Neuronal stem cell (in vitro differentiated cells): Measurements from ENCODE around the gene PDE4B.

Experiments
- DNase-seq: peaks from one replicate; pipeline ENCODE4 v3.0.0-alpha.2; 2013; ENCODE audit warnings: low spot score
- H2AFZ ChIP-seq: one replicate; pipeline ENCODE4 v1.6.1; 2013; ENCODE audit warnings: mild to moderate bottlenecking, low read length, inconsistent platforms
- H2AK5ac ChIP-seq: 2 replicates; pipeline ENCODE4 v1.6.1; 2013; ENCODE audit warnings: low read depth, mild to moderate bottlenecking, inconsistent platforms, low read length, moderate library complexity, mixed read lengths
- H2BK120ac ChIP-seq: 2 replicates; pipeline ENCODE4 v1.6.1; 2013; ENCODE audit warnings: low read depth, mild to moderate bottlenecking, inconsistent platforms, low read length, moderate library complexity, mixed read lengths
- H2BK12ac ChIP-seq: one replicate; pipeline ENCODE4 v1.6.1; 2013; ENCODE audit warnings: low read length, inconsistent platforms
- H2BK15ac ChIP-seq: 2 replicates; pipeline ENCODE4 v1.6.1; 2013; ENCODE audit warnings: mild to moderate bottlenecking, low read length, inconsistent platforms, mixed read lengths
- H2BK5ac ChIP-seq: one replicate; pipeline ENCODE4 v1.6.1; 2013; ENCODE audit warnings: inconsistent platforms, mild to moderate bottlenecking, low read length, moderate library complexity
- H3K14ac ChIP-seq: one replicate; pipeline ENCODE4 v1.6.1; 2013; ENCODE audit warnings: low read length, inconsistent platforms
- H3K18ac ChIP-seq: 2 replicates; pipeline ENCODE4 v1.6.1; 2013; ENCODE audit warnings: low read length, inconsistent platforms
- H3K23ac ChIP-seq: 2 replicates; pipeline ENCODE4 v1.6.1; 2013; ENCODE audit warnings: low read depth, mild to moderate bottlenecking, mixed read lengths, low read length, inconsistent platforms; ENCODE audit not compliant: poor library complexity
- H3K27ac ChIP-seq: replicated peaks from 3 replicates; pipeline ENCODE4 v1.5.1; 2013; ENCODE audit warnings: low read length, inconsistent platforms
- H3K27me3 ChIP-seq, 3 experiments: 2 replicates each; pipeline ENCODE4 v1.6.1; 2013; ENCODE audit warnings: low read length in 3 of 3, mild to moderate bottlenecking in 2 of 3, inconsistent platforms in 1 of 3, low read depth in 1 of 3, mixed read lengths in 1 of 3, moderate library complexity in 1 of 3; ENCODE audit not compliant: control insufficient read depth in 3 of 3, insufficient read depth in 3 of 3
- H3K36me3 ChIP-seq, 2 donors: replicated peaks in 1 of 2; 2 replicates each; pipeline ENCODE4 v1.6.1; 2013; ENCODE audit warnings: low read length in 2 of 2; ENCODE audit not compliant: control insufficient read depth in 2 of 2, insufficient read depth in 2 of 2
- H3K4ac ChIP-seq: 2 replicates; pipeline ENCODE4 v1.6.1; 2013; ENCODE audit warnings: inconsistent platforms, mild to moderate bottlenecking, low read length, moderate library complexity
- H3K4me1 ChIP-seq, 2 donors: 1 replicate in 1 of 2; 2 replicates in 1 of 2; pipeline ENCODE4 v1.6.1; 2013; ENCODE audit warnings: low read length in 2 of 2, low read depth in 1 of 2; ENCODE audit not compliant: control insufficient read depth in 2 of 2, insufficient read depth in 1 of 2
- H3K4me2 ChIP-seq: one replicate; pipeline ENCODE4 v1.6.1; 2013; ENCODE audit warnings: mild to moderate bottlenecking, low read length, inconsistent platforms; ENCODE audit not compliant: insufficient read depth, poor library complexity, severe bottlenecking
- H3K4me3 ChIP-seq, 2 donors: 2 replicates each; pipeline ENCODE4 v1.5.1; 2013; ENCODE audit warnings: low read length in 2 of 2, mild to moderate bottlenecking in 2 of 2, inconsistent platforms in 1 of 2, moderate library complexity in 1 of 2
- H3K79me1 ChIP-seq: one replicate; pipeline ENCODE4 v1.6.1; 2013; ENCODE audit warnings: low read depth, mild to moderate bottlenecking, inconsistent platforms, low read length, moderate library complexity
- H3K9ac ChIP-seq: one replicate; pipeline ENCODE4 v1.6.1; 2013; ENCODE audit warnings: mild to moderate bottlenecking, low read depth, low read length, inconsistent platforms; ENCODE audit not compliant: poor library complexity
- H3K9me3 ChIP-seq, 2 donors: replicated peaks in 1 of 2; 2 replicates each; pipeline versions ENCODE3 to v1.6.1; 2013; ENCODE audit warnings: low read length in 2 of 2, mild to moderate bottlenecking in 2 of 2, inconsistent platforms in 1 of 2, low read depth in 1 of 2, mixed read lengths in 1 of 2, moderate library complexity in 1 of 2; ENCODE audit not compliant: control insufficient read depth in 2 of 2, insufficient read depth in 1 of 2
- H4K8ac ChIP-seq: one replicate; pipeline ENCODE4 v1.6.1; 2013; ENCODE audit warnings: low read depth, mild to moderate bottlenecking, inconsistent platforms, low read length, moderate library complexity
- H4K91ac ChIP-seq: one replicate; pipeline ENCODE4 v1.6.1; 2013; ENCODE audit warnings: low read length, low read depth, mild to moderate bottlenecking, inconsistent platforms; ENCODE audit not compliant: poor library complexity
- WGBS, 2 donors: extraction: QIAGEN DNeasy Blood & Tissue Kit; methylation state at CpG; one replicate each; pipeline ENCODE4 v1.1.7; 2013; ENCODE audit warnings: missing lambda C conversion rate in 2 of 2, mixed read lengths in 1 of 2; ENCODE audit not compliant: insufficient read length in 2 of 2, insufficient replicate concordance in 1 of 2; ENCODE audit errors: extremely low coverage in 2 of 2; 5-methylcytosine and 5-hydroxymethylcytosine counted together

Gene PDE4B

GRCh38 chr1:65764052-65764451, 28.6 kb upstream of the PDE4B start:
- Histone ChIP-seq H3K4me3 (no peak overlapping the region), H4K8ac (no peak overlapping the region), H3K4me2 (no peak overlapping the region), H2AFZ (no peak overlapping the region), H2BK12ac (no peak overlapping the region), H2AK5ac (no peak overlapping the region), H3K27me3 (no peaks in the 10 kb centered on the region), H3K14ac (no peak overlapping the region), H3K9me3 (peaks cover 0 to 1% of the 10 kb centered on the region in 2 donors), H2BK5ac (no peak overlapping the region), H2BK120ac (no peak overlapping the region), H3K4ac (no peak overlapping the region), H3K18ac (no peak overlapping the region), H3K27ac (no peak overlapping the region), H3K4me1 (peaks cover 0 to 2% of the 10 kb centered on the region in 2 donors), H3K23ac (no peak overlapping the region), H3K79me1 (no peaks in the 10 kb centered on the region), H2BK15ac (no peak overlapping the region), H3K9ac (no peak overlapping the region), H4K91ac (no peak overlapping the region), H3K36me3 (no peaks in the 10 kb centered on the region)
- DNase-seq: no peak

- no peak overlapping the region for H2BK5ac ChIP-seq
- no peaks in the 10 kb centered on the region for H3K27me3 ChIP-seq
- no peak overlapping the region for H2BK12ac ChIP-seq
- H3K18ac ChIP-seq: no peak overlapping the region
- no peak overlapping the region for H4K91ac ChIP-seq
- H3K4ac ChIP-seq: no peak overlapping the region
- DNase-seq: no peak
- no peak overlapping the region for H3K4me2 ChIP-seq
- no peak overlapping the region for H3K9ac ChIP-seq
- H2AFZ ChIP-seq: no peak overlapping the region
- H3K36me3 ChIP-seq: no peaks in the 10 kb centered on the region
- no CpG with 5 or more reads among the region's 4 CpGs for WGBS, 2 donors
- no peak overlapping the region for H3K27ac ChIP-seq
- H3K23ac ChIP-seq: no peak overlapping the region
- peaks cover 0 to 1% of the 10 kb centered on the region in 2 donors for H3K9me3 ChIP-seq
- no peak overlapping the region for H2BK15ac ChIP-seq
- peaks cover 0 to 2% of the 10 kb centered on the region in 2 donors for H3K4me1 ChIP-seq
- H3K14ac ChIP-seq: no peak overlapping the region
- H2BK120ac ChIP-seq: no peak overlapping the region
- H4K8ac ChIP-seq: no peak overlapping the region
- no peaks in the 10 kb centered on the region for H3K79me1 ChIP-seq
- no peak overlapping the region for H2AK5ac ChIP-seq
- H3K4me3 ChIP-seq: no peak overlapping the region
Observed at GRCh38 chr1:65765631-65766030, 27.1 kb upstream of the PDE4B start.

GRCh38 chr1:65769636-65770035, 23.1 kb upstream of the PDE4B start:
- H2AFZ ChIP-seq: no peak overlapping the region
- no peaks in the 10 kb centered on the region for H3K4me1 ChIP-seq
- no peaks in the 10 kb centered on the region for H3K9me3 ChIP-seq
- no peak overlapping the region for H3K18ac ChIP-seq
- no peak overlapping the region for H2BK5ac ChIP-seq
- no peaks in the 10 kb centered on the region for H3K36me3 ChIP-seq
- no peak overlapping the region for H2BK120ac ChIP-seq
- H3K4me2 ChIP-seq: no peak overlapping the region
- no peak overlapping the region for H2BK15ac ChIP-seq
- no peak overlapping the region for H3K9ac ChIP-seq
- H3K27ac ChIP-seq: no peak overlapping the region
- no peak overlapping the region for H4K91ac ChIP-seq
- WGBS, 2 donors: no CpG with 5 or more reads among the region's 2 CpGs
- H2BK12ac ChIP-seq: no peak overlapping the region
- H3K27me3 ChIP-seq: no peaks in the 10 kb centered on the region
- H3K4me3 ChIP-seq: no peak overlapping the region
- H3K23ac ChIP-seq: no peak overlapping the region
- H3K14ac ChIP-seq: no peak overlapping the region
- no peak overlapping the region for H2AK5ac ChIP-seq
- H3K79me1 ChIP-seq: no peaks in the 10 kb centered on the region
- DNase-seq: no peak
- H4K8ac ChIP-seq: no peak overlapping the region
- no peak overlapping the region for H3K4ac ChIP-seq

- Histone ChIP-seq H2BK5ac (no peak overlapping the region), H3K14ac (no peak overlapping the region), H3K4ac (no peak overlapping the region), H3K36me3 (no peaks in the 10 kb centered on the region), H3K4me1 (no peaks in the 10 kb centered on the region), H3K23ac (no peak overlapping the region), H3K9me3 (no peaks in the 10 kb centered on the region), H3K27ac (no peak overlapping the region), H2AK5ac (no peak overlapping the region), H3K4me2 (no peak overlapping the region), H3K18ac (no peak overlapping the region), H2AFZ (no peak overlapping the region), H2BK120ac (no peak overlapping the region), H3K9ac (no peak overlapping the region), H3K27me3 (no peaks in the 10 kb centered on the region), H3K79me1 (no peaks in the 10 kb centered on the region), H4K91ac (no peak overlapping the region), H2BK15ac (no peak overlapping the region), H3K4me3 (no peak overlapping the region), H2BK12ac (no peak overlapping the region), H4K8ac (no peak overlapping the region)
- DNase-seq: no peak
- no CpG with 5 or more reads among the region's 2 CpGs for WGBS, 2 donors
Observed at GRCh38 chr1:65772607-65773006, 20.1 kb upstream of the PDE4B start.
